Esophagus muscularis mucosa (tissue), 4 donors: ENCODE measurements around the gene KIF23. TPM values are rescaled to one million over a fixed set of nuclear protein-coding genes. Genes with fewer than 3 reads are reported as not detected.

Experiments
- small RNA-seq, 3 donors: library from RNA; depleted of rRNA; stranded (forward); fragments of <200 nt; gene quantifications; one replicate each; pipeline ENCODE3, GENCODE V24; 2016
- total RNA-seq, 4 donors: library from RNA; depleted of rRNA; stranded (reverse); fragments of >200 nt; gene quantifications; one replicate each; pipeline versions ENCODE4 v1.1.0 to v1.2.1, GENCODE V29; 2016

Gene KIF23
- total RNA-seq, 4 donors from 2014 or later = 1.7 to 7.1 (median 4.9) TPM

Small RNAs within 50 kb of the gene (small RNA-seq; reads per million reads assigned to genes)
- gene RF00012 = 0 reads per million in 3 donors

Other genes with a start within 250 kb of the KIF23 start
- 1 to 10 TPM in 2 of 4 donors, under 1 TPM in 2; 0.32 to 3.0 (median 1.5) TPM for gene PAQR5, start 115.4 kb upstream of the KIF23 start, total RNA-seq
- 100 to 1,000 TPM; 460 to 623 (median 514) TPM for gene RPLP1, start 38.5 kb downstream of the KIF23 start, total RNA-seq